HepG2 (cell line): ENCODE data around the gene NRBP1. TPM values are rescaled to one million over a fixed set of nuclear protein-coding genes. Genes with fewer than 3 reads are reported as not detected.
A peak's percentile ranks its signal among the peaks of the same experiment; 100 is the strongest.

ENCODE experiments used
- DMAP1 ChIP-seq: IDR thresholded peaks from 2 replicates; pipeline ENCODE4 v1.6.1; 2016
- ELF4 ChIP-seq: sonication (generic); formaldehyde crosslinking; IDR thresholded peaks from 2 replicates; pipeline ENCODE4 v1.5.0; 2020; ENCODE audit warnings: missing genetic modification reagents, mild to moderate bottlenecking, moderate library complexity, borderline replicate concordance
- FOXM1 ChIP-seq: sonication (generic); formaldehyde crosslinking; IDR thresholded peaks from 2 replicates; pipeline ENCODE4 v1.5.0; 2020; ENCODE audit warnings: missing genetic modification reagents
- HDAC2 ChIP-seq: sonication (generic); formaldehyde crosslinking; IDR thresholded peaks from 2 replicates; pipeline ENCODE4 v1.4.0; 2020; ENCODE audit warnings: missing genetic modification reagents
- HNRNPH1 ChIP-seq: fragments of 200-400 bp; formaldehyde crosslinking; optimal IDR thresholded peaks from 2 replicates; pipeline ENCODE3; 2017; ENCODE audit warnings: mild to moderate bottlenecking, low read depth, low read length
- JUNB ChIP-seq: sonication (generic); formaldehyde crosslinking; IDR thresholded peaks from 2 replicates; pipeline ENCODE4 v1.8.0; 2022; ENCODE audit warnings: missing genetic modification reagents, mild to moderate bottlenecking, borderline replicate concordance
- KAT8 ChIP-seq: IDR thresholded peaks from 2 replicates; pipeline ENCODE4 v1.6.1; 2016; ENCODE audit warnings: missing genetic modification reagents, missing compliant biosample characterization
- KDM5B ChIP-seq: sonication (generic); formaldehyde crosslinking; IDR thresholded peaks from 2 replicates; pipeline ENCODE4 v1.4.0; 2020; ENCODE audit warnings: missing genetic modification reagents, mild to moderate bottlenecking, borderline replicate concordance
- PRMT3 ChIP-seq: sonication (generic); formaldehyde crosslinking; IDR thresholded peaks from 2 replicates; pipeline ENCODE4 v1.8.1; 2022; ENCODE audit warnings: low read depth, mild to moderate bottlenecking, moderate library complexity, missing genetic modification reagents, borderline replicate concordance
- RELA ChIP-seq: sonication (generic); formaldehyde crosslinking; IDR thresholded peaks from 2 replicates; pipeline ENCODE4 v1.4.0; 2020; ENCODE audit warnings: missing genetic modification reagents
- RFXANK ChIP-seq: IDR thresholded peaks from 2 replicates; pipeline ENCODE4 v1.6.1; 2016
- SMAD1 ChIP-seq: sonication (generic); formaldehyde crosslinking; IDR thresholded peaks from 2 replicates; pipeline ENCODE4 v1.4.0; 2020; ENCODE audit warnings: missing genetic modification reagents, low read depth, mild to moderate bottlenecking, borderline replicate concordance
- SRF ChIP-seq: IDR thresholded peaks from 2 replicates; pipeline ENCODE4 v1.6.1; 2011; ENCODE audit warnings: mild to moderate bottlenecking, low read depth, low read length, moderate library complexity
- SRSF9 ChIP-seq: fragments of 200-400 bp; formaldehyde crosslinking; IDR thresholded peaks from 2 replicates; pipeline ENCODE4 v1.6.1; 2018; ENCODE audit warnings: borderline replicate concordance, mild to moderate bottlenecking, low read depth, low read length; ENCODE audit not compliant: insufficient read depth, poor library complexity, severe bottlenecking
- TFE3 ChIP-seq: IDR thresholded peaks from 2 replicates; pipeline ENCODE4 v1.6.1; 2016
- THAP7 ChIP-seq: sonication (generic); formaldehyde crosslinking; IDR thresholded peaks from 2 replicates; pipeline ENCODE4 v1.8.1; 2023; ENCODE audit warnings: mild to moderate bottlenecking, missing genetic modification reagents
- TIGD3 ChIP-seq: sonication (generic); formaldehyde crosslinking; IDR thresholded peaks from 2 replicates; pipeline ENCODE4 v1.5.1; 2020; ENCODE audit warnings: mild to moderate bottlenecking, missing genetic modification reagents, borderline replicate concordance
- TMF1 ChIP-seq: sonication (generic); formaldehyde crosslinking; IDR thresholded peaks from 2 replicates; pipeline ENCODE4 v1.8.1; 2022; ENCODE audit warnings: low read depth, missing genetic modification reagents
- ZNF780A ChIP-seq: sonication (generic); formaldehyde crosslinking; IDR thresholded peaks from 2 replicates; pipeline ENCODE4 v1.8.0; 2022; ENCODE audit warnings: mild to moderate bottlenecking, missing genetic modification reagents, moderate library complexity
- ZNF781 ChIP-seq: sonication (generic); formaldehyde crosslinking; IDR thresholded peaks from 2 replicates; pipeline ENCODE4 v1.5.1; 2020; ENCODE audit warnings: borderline replicate concordance, mild to moderate bottlenecking, missing genetic modification reagents; ENCODE audit errors: not compliant biosample characterization
- ZNF788 ChIP-seq: sonication (generic); formaldehyde crosslinking; IDR thresholded peaks from 2 replicates; pipeline ENCODE4 v1.5.0; 2020; ENCODE audit warnings: mild to moderate bottlenecking, missing genetic modification reagents, borderline replicate concordance
- polyA plus RNA-seq, 8 experiments: library from polyadenylated mRNA; depleted of rRNA in 3 of 8; stranded (reverse) in 7 of 8; unstranded in 1 of 8; fragments of >200 nt; fragmentation: Illumina TruSeq in 4 of 8; extraction: Trizol in 4 of 8; gene quantifications; 2 replicates each; pipeline versions ENCODE4 v1.2.1 to v1.2.3, GENCODE V29; 2011 to 2016; ENCODE audit warnings: low read depth in 4 of 8, missing spikeins in 1 of 8, mixed read lengths in 1 of 8; ENCODE audit not compliant: insufficient read depth in 1 of 8
- total RNA-seq, 5 experiments: library from RNA; depleted of rRNA; stranded (reverse); fragments of >200 nt; fragmentation: Illumina TruSeq; extraction: Trizol; gene quantifications; 2 replicates each; pipeline ENCODE4 v1.2.3, GENCODE V29; 2016; ENCODE audit warnings: low read depth in 1 of 5
- TF ChIP-seq, protein P1 (sequence below): sonication (generic); formaldehyde crosslinking; IDR thresholded peaks from 2 replicates; pipeline ENCODE4 v1.4.0; 2020; ENCODE audit warnings: missing genetic modification reagents

Gene NRBP1
- total and polyA plus RNA-seq, 2 of the 13 experiments (the other 11 are each of a cell fraction or from before 2014, with no cell fraction given): 165 to 240 TPM

DNA sequence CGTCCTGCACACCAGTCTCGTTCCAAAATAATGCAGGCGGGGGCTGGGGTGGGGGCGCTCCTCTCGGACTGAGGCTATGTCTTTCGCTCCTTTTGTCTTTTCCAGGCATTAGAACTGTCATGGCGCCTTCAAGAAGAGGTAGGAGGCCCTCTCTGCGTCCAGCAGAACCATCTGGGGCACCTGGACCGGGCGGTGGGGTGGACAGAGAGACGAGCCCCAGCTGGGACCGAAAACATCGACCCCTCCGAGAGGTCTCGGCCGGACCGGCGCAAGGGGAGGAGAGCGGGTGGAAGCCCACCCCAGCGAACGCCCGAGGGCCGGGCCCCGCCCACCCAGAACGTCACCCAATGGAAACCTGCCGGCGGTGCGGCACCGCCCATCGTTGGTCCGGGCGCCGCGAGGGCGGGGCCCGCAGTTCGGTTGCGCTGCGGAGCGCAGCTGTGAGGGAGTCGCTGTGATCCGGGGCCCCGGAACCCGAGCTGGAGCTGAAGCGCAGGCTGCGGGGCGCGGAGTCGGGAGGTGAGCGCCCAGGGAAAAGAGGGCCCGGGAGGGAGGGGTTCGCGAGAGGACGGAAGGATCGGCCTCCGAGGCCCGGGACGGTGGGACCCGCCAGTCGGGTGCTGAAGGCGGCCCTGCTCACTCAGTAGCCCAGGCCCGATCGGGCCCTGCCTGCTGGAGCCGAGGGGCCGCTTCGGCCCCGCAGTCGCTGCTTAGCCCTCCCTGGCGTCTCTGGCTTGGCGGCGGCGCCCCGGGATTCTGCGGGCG is at the start of gene NRBP1 (continued):
- TF ChIP-seq TFE3 (CRISPR knock-in tag) (0 out of 2 replicates have a peak, but pooled peaks have one; percentile 19), RELA (CRISPR knock-in tag) (no peak), KDM5B (CRISPR knock-in tag) (peak; percentile 94), FOXM1 (CRISPR knock-in tag) (no peak), ZNF780A (CRISPR knock-in tag) (no peak), HNRNPH1 (no peak), TIGD3 (0 out of 2 replicates have a peak, but pooled peaks have one; percentile 51), DMAP1 (peak; percentile 84), KAT8 (CRISPR knock-in tag) (peak; percentile 66; the same call in 1 of the 2 replicates), TMF1 (CRISPR knock-in tag) (no peak), SMAD1 (peak; percentile 25; the same call in 1 of the 2 replicates), SRSF9 (no peak), ZNF788 (peak; percentile 30; the same call in 1 of the 2 replicates), ZNF781 (CRISPR knock-in tag) (no peak), THAP7 (peak; percentile 87; the same call in 1 of the 2 replicates), HDAC2 (CRISPR knock-in tag) (peak; percentile 48), PRMT3 (CRISPR knock-in tag) (peak; percentile 83; the same call in 1 of the 2 replicates), SRF (no peak), ELF4 (CRISPR knock-in tag) (no peak), RFXANK (CRISPR knock-in tag) (0 out of 2 replicates have a peak, but pooled peaks have one; percentile 15), JUNB (CRISPR knock-in tag) (no peak)
- TF ChIP-seq, protein P1, sequence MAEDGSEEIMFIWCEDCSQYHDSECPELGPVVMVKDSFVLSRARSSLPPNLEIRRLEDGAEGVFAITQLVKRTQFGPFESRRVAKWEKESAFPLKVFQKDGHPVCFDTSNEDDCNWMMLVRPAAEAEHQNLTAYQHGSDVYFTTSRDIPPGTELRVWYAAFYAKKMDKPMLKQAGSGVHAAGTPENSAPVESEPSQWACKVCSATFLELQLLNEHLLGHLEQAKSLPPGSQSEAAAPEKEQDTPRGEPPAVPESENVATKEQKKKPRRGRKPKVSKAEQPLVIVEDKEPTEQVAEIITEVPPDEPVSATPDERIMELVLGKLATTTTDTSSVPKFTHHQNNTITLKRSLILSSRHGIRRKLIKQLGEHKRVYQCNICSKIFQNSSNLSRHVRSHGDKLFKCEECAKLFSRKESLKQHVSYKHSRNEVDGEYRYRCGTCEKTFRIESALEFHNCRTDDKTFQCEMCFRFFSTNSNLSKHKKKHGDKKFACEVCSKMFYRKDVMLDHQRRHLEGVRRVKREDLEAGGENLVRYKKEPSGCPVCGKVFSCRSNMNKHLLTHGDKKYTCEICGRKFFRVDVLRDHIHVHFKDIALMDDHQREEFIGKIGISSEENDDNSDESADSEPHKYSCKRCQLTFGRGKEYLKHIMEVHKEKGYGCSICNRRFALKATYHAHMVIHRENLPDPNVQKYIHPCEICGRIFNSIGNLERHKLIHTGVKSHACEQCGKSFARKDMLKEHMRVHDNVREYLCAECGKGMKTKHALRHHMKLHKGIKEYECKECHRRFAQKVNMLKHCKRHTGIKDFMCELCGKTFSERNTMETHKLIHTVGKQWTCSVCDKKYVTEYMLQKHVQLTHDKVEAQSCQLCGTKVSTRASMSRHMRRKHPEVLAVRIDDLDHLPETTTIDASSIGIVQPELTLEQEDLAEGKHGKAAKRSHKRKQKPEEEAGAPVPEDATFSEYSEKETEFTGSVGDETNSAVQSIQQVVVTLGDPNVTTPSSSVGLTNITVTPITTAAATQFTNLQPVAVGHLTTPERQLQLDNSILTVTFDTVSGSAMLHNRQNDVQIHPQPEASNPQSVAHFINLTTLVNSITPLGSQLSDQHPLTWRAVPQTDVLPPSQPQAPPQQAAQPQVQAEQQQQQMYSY (CRISPR knock-in tag): no peak; the same call in 1 of the 2 replicates
